GM13976 (cell line): Measurements from ENCODE around the gene AREG.
"Not testable (repeated sequence)": the region's sequence is repeated elsewhere in the genome, so short reads cannot be mapped to it uniquely, and the experiment has no call there.

Experiments
- DNase-seq: peaks from one replicate; pipeline ENCODE4 v3.0.0; 2012; ENCODE audit warnings: low spot score
- CTCF ChIP-seq: IDR thresholded peaks from 2 replicates; pipeline ENCODE4 v1.5.1; 2012; ENCODE audit warnings: borderline replicate concordance, mild to moderate bottlenecking; ENCODE audit not compliant: insufficient read depth; ENCODE audit errors: extremely low read depth, missing control alignments, control extremely low read depth
- in situ Hi-C: fragments of 300-500 bp; cut with MboI; formaldehyde crosslinking; loops from one replicate; pipeline ENCODE4 v1.12.0; 2022; ENCODE audit warnings: low sequenced_read_pairs, mixed read lengths, inconsistent platforms; ENCODE audit not compliant: unreplicated experiment

AREG gene

GRCh38 chr4:74444891-74445642, at the start of gene AREG:
TSS of gene AREG (plus strand) at chr4:74445136. CDS start at chr4:74445346, 210 bp downstream.
- DNase-seq, result peak; percentile 81
- no peak for TF ChIP-seq CTCF
- in situ Hi-C loops, result no loop called here

DNA sequence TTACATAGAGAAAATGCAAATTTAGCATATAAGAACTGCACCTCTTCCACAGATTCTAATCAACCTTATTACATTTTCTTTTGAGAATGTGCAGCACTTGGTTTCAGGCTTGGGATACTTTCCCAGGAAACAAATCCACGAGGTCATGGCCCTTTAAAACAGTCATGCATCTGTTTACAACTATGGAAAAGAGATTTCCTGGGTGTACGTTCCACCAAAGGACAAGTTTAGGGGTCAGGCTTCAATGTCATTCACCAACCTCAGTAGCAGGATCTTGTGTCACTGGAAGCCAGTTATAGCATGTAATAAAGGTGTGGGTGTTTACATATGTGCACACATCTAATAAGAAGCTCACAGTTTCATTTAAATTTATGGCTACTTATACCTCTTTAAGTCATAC, 49.3 kb upstream of the AREG start:
- no peak for DNase-seq
- TF ChIP-seq CTCF, result no peak
- in situ Hi-C loops, result no loop called here

GRCh38 chr4:74397748-74398426, 47.0 kb upstream of the AREG start:
- in situ Hi-C loops, result no loop called here
- no peak for DNase-seq
- TF ChIP-seq CTCF, result no peak

DNA sequence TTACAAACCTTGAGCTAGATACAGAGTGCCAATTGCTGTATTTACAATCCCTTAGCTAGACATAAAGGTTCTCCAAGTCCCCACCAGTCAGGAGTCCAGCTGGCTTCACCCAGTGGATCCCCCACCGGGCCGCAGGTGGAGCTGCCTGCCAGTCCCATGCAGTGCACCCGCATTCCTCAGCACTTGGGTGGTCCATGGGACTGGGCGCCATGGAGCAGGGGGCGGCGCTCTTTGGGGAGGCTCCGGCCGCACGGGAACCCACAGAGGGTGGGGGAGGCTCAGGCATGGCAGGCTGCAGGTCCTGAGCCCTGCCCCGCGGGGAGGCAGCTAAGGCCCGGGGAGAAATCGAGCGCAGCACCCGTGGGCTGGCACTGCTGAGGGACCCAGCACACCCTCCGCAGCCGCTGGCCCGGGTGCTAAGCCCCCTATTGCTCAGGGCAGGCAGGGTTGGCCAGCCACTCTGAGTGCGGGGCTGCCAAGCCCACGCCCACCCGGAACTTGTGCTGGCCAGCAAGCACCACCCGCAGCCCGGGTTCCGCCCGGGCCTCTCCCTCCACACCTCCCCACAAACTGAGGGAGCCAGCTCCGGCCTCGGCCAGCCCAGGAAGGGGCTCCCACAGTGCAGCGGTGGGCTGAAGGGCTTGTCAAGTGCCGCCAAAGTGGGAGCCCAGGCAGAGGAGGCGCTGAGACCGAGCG, 45.9 kb upstream of the AREG start:
- in situ Hi-C loops, DNase-seq: not testable (repeated sequence)

DNA sequence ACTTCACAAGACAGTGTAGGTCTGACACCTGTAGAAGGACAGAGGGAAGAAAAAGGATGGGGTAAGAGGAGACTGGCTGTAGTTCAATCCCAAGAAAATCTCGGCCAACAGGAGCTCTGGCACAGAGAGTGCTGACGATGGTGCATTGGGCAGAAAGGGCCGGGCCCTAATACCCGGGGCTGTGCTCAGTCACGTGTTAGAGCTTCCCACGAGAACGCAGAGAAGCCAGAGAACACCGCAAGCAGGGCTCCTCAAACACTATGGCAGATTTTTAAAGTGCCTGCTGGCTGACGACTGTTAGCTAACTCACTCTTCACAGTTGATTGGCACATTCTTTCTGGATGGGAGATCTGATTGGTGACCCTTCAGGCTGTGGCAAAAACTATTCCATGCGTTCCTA, 44.5 kb upstream of the AREG start:
- DNase-seq, result no peak
- no peak for TF ChIP-seq CTCF
- in situ Hi-C loops, result no loop called here

DNA sequence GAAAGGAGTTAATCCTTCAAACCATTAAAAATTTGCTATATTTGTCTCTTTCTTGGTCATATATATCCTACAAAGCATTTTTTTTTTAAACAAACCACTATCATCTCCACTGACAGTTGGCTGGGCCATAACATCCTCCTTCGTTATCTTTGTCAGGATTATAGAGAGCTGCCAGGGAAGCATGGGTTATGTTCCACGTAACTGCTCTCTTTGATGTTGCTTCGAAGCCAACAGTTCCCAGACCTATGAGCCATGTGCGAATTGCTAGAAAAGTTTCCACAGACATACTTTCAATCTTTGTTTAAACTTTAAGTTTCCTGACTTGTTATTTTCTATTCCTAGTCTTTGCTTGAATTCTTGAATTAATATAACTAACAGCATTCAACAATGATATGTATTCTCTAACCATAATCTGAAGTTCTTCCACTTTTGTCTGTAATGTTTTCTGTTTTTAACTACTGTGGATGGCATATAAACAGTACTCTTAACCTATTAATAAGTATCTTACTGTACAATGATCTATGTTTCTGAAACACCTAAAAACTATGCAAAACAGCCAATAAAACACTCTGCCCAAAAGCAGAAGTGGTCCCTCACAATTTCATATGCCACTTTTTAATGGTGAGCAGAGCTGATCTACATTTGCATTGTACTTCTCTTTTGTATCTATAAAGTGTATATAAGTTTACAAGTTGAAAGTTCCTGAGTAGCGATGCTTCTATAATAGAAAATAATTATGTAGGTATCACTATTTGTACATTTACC, 42.1 kb upstream of the AREG start:
- in situ Hi-C loops, result no loop called here
- TF ChIP-seq CTCF, result no peak

More for the DNA sequence above, 42.1 kb upstream of the AREG start:
- DNase-seq, result no peak
